Activated CD8-positive, alpha-beta memory T cell treated with anti-CD3 and anti-CD28 coated beads for 1 hour (primary cell): ENCODE data around the gene UBASH3B.
"Not testable (repeated sequence)": the region's sequence is repeated elsewhere in the genome, so short reads cannot be mapped to it uniquely, and the experiment has no call there.

ENCODE experiments used
- DNase-seq, 2 donors: peaks; one replicate each; pipeline ENCODE4 v3.0.0-alpha.2; 2020; ENCODE audit warnings: low read depth in 1 of 2; ENCODE audit errors: extremely low read depth in 1 of 2

UBASH3B gene

DNA sequence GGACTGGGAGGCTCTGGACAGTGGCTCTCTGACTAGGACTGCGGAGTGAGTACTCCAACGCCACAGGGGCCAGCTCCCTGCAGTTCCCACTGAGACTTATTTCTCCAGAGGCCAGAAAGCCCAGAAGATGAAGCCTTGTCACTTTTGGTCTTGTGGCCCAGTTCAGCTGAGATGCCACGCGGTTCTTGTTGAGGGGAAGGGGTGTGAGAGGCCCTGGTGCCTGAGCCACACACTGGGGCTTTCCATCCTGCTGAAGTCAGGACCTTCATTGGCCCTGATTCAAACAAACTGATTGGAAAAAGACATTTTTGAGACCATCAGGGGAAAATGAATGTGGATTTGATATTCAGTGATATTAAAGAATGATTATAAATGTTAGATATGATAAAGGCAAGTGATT is 73.6 kb downstream of the UBASH3B start:
- no peak for DNase-seq

DNA sequence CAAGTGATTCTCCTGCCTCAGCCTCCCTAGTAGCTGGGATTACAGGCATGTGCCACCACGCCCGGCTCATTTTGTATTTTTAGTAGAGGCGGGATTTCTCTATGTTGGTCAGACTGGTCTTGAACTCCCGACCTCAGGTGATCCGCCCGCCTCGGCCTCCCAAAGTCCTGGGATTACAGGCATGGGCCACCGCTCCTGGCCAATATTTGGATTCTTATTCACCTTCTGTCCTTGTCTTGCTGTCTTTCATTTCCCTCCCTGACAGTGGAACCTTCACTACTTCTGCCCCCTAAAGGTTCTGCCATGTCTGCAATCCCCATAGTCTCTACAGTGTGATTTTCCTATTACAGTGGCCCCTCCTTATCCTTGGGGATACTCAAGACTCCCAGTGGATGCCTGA is 75.2 kb downstream of the UBASH3B start:
- not testable (repeated sequence) for DNase-seq

DNA sequence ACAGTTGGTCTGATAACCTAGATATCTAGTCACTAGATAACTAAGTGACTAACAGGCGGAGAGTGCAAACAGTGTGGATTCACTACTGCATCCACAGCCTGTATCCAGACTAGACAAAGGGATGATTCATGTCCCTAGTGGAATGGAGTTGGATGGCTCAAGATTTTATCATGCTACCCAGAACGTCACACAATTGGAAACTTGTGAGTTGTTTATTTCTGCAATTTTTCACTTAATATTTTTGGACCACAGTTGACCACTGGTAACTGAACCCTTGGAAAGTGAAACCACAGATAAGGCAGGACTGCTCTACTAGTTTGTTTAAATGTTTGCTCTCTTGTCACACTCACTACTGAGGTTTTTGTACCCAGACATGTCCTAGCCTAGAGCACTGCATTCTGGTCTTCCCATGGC is 76.0 kb downstream of the UBASH3B start:
- no peak for DNase-seq

DNA sequence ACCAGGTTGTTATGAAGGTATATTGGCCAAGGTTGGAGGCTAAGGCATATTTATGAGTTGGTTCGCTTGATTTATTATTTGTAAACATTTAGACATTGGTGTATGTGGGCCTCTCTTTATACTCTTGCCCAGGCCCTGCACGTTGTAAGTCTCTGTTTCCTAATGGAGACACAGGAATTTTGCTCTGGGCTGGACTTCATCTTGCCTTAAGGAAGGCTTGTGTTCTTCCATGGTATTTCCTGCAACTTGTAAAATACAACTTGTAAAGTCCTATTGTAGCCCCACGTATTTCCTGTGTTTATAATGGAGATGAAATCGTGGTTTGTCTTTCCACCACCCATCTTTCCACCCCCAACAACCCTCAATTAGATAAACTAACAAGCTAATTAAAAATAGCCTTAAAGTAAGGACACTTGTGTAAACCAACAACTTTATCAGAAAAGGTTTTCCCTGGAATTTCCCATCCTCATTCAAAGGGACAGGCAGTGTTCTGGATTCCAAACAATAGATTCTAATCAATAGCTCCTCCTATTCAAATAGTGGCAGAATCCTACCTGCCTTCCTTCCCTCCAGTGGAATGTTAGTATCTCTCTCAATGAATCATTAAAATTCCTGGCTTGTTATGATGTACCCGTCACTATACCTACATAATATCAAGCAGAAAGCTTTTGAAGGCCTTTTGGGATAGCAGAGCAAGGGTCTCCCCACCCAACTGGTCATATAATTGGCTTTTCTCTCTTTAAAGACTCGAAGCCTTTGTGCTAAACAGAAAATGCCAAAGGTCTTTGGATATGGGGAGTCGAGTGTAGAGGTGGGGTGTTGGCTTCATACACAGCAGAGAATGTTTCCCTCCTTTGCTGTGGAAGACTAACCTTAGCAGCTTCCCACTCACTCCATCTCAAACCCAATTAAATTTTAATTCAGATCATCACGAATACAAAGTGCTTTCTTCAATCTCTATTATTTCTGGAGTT is 77.1 kb downstream of the UBASH3B start:
- no peak for DNase-seq

DNA sequence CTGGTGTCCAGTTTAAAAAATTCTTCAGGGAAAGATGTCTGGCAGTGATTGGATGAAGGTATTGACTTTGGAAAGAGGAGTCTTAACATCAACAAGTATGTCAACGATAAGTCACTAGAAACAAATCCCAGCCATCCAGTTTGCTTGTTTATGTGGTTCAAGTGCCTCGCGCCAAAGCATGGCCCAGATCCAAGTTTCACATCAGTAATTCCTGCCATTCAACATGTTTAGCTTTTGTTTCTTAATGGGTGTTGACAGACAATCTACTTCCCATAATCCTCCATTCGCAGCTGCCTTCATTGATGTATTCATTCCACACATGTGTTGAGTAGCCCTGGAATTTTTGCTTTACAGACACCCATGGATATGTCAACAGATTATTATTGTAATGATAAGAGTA is 77.8 kb downstream of the UBASH3B start:
- no peak for DNase-seq

DNA sequence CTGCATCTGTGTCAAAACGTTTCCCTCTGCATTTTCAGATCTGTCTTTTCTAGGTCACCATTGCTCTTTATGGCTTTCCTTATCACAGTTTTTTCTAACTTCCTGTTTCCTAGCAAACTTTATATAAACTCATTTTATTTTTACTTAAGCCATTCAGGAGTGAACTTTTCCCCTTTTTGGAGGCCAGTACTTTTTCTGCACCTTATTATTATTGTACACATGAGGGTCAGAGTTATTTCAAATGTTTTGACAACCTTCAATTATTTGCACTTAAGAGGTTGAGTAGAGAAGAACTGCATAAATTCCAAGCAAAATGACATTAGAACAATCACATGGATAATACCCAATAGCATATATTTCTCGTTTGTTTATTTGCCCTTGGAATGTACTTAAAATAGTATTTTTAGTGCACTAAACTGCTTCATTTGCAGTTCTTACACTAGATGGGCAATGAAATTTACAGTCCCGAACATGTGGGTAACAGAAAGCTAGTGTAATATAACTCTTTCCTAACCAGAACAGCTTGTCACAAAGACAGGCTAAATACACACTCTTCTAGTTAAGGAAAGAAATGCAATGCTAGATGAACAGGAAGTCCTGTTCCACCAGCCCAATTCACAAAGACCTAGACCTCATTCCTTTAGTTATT is 79.5 kb downstream of the UBASH3B start:
- no peak for DNase-seq

DNA sequence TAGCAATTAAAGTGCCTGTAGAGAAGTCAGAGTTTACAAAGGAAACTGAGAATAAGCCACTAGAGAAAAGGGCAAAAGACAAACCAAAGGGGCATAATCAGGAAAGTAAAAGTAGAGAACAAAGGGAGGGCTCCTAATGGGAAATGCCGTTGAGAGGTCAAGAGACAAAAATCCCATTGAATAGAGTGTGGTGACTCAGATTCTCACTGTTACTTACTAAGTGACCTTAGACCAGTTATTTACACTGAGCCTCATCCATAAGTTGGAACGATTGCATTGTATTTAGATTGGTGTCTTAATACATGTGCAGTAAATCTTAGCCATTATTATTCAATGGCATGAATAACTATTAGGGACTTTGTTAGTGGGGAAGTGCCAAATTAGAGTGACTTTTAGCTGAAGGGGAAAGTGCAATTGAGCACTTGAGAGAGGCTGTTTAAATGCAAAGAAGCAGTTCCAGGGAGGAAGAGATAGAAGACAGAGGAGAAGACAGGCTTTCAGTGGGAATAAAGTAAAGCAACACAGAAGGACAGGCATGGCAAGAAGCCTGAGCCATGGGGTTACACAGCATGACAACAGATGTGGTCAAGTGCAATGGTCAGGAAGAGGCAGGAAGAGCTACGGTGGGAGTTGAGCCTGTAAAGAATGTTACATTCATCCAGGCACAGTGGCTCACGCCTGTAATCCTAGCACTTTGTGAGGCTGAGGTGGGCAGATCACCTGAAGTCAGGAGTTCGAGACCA is 82.6 kb downstream of the UBASH3B start:
- no peak for DNase-seq

DNA sequence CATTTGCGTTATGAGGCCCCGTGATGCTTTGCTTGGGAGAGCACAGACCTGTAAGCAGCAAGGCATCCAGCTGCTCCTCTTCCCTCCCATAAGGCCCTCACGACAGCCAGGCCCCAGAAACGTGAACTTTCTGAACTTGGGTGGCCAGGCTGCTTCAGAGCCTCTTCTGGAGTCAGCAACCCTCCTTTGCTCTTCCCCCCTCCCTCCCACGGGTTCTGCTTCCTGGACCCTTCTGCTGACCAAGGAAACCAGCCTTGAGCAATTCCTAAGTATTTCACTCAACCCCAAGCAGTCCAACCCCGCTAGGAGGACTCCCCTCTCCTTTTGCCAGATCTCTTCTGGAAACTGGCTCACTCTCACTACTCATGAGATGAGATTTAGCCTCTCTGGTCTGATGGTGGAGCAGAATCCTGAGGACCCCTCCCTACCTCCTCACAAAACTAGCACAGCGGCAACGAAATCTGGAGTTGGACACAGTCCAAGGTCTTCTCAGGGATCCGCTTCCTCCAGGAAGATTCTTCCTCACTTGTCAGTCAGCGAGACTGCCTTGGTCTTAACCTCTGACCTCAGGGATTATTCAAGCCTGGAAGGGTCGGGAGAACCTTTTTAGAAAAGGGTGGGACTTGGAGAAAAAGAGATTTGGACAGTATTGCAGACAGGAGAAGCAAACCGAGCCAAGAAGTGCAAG is 86.2 kb downstream of the UBASH3B start:
- DNase-seq: no peak

DNA sequence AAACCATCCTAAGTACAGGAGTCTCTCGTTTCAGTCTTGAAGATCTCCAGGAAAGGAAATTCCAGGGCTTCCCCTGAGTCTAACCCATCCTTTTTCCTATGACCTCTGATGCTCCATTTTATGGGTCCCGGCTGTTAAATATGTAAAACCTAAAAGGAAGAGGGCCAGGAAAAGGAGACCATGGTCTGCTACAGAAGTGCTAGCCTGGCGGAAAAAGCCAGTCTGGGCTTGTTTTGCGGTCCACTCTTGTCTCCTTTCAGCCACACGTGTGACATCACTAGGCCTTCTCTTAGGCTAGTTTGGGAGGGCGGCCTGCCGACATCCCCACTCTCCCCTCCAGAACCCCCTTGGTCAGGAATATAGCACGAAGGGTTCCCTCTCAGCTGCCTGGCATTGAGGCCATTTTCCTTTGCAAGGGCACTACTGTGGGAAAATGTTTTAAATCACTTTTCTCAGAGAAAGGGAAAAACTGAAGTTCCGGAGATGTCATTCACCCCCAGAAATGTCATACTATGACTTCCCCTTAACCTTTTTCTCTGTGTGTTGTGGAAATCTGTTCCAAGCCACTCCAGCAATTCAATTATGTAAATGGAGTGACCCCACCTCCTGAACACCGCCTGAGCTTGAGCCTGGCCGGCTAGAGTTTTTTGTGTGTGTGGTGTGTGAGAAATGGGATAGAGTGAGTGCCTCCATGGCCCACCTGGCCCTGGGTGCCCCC is 86.9 kb downstream of the UBASH3B start:
- DNase-seq: no peak

DNA sequence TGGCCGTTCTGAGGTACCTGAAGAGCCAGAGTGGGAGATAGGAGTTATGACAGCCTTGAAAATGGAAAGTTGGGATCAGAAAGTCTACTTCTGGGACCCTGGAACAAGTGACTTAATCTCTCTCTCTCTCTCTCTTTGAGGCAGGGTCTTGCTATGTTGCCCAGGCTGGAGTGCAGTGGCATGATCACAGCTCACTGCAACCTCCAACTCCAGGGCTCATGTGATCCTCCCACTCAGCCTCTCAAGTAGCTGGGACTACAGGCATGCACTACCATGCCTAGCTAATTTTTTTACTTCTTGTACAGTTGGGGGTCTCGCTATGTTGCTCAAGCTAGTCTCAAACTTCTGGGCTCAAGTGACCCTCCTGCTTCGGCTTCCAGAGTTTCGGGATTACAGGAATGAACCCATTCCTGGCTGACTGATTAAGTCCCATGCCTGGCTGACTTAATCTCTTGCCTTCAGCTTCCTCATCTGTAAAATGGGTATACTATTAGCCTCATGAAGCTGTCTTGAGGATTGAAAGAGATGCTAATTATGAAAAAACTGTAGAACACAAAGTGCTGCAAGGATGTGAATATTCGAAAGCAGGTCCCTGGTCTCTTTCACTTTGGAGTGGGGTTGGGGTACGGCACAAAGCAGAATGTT is 87.7 kb downstream of the UBASH3B start:
- no peak for DNase-seq

DNA sequence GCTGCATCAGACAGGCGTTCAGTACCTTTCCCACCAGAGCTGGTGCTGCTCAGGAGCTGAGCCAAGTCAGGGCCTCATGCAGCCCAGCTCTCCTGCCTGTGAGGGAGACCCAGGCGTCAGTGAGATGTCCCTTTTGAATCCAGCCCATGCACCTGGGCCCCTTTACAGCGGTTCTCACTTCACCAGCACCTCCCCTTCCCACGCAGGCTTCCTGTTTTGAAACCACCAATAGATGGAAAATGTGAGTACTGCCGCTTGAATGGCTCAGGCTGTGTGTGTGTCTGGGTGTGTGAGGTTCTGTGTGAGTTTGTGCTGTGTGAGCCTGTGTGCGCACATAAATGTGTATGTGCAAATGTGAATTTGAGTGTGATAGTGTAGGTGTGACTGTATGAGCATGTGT is 88.4 kb downstream of the UBASH3B start:
- peak; percentile 53 for DNase-seq

DNA sequence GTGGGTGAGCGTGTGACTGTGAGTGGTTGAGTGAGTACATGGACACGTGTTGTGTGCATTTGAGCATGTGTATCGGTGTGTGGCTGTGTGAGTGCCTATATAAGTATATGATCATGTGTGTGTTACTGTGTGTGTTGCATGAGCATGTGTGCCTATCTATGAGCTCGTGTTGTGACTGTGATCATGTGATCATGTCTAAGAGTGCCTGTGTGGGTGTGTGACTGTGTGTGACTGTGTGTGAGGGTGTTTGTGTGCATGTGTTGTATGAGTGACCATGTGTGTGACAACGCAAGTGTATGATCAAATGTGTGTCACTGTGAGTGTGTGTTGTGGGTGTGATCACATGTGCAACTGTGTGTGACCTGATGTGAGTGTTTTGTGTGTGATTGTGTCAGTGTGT is 88.8 kb downstream of the UBASH3B start:
- DNase-seq: no peak

DNA sequence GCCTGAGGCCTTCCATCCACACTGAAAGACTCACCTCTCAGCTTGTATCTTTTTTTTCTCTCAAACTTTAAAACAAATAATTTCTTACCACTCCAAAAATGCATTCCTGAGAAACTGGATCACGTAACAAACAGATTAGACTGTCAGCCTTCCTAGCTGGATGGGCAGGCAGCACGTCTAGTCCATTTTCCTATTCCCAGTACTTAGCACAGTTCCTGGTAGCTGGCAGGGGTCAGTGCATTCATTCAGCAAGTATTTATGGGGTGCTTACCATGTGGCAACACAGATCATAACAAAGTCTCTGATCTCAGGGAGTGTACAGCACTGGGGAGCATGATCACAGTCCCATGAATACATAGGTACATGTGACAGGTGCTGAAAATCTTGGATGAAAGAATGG is 89.6 kb downstream of the UBASH3B start:
- DNase-seq: no peak

DNA sequence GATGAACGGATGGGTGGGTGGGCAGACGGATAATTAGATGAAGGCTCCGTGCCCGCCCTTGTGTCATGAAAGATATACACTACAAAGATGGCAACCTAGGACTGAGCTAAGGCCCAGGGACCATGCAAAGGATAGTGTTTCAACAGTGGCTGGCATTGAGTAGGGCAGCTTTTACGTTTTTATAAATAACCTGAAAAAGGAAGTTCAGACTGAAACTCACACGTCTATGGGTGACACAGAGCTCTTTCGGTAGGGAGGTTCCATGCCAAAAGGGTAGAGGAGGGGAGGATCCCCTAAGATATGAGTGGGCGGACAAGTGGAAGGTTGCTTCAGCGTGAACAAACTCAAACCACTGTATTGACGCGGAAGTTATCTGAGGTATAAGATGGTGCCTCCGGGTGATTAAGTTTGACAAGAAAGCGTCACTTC is 90.5 kb downstream of the UBASH3B start:
- DNase-seq: no peak

DNA sequence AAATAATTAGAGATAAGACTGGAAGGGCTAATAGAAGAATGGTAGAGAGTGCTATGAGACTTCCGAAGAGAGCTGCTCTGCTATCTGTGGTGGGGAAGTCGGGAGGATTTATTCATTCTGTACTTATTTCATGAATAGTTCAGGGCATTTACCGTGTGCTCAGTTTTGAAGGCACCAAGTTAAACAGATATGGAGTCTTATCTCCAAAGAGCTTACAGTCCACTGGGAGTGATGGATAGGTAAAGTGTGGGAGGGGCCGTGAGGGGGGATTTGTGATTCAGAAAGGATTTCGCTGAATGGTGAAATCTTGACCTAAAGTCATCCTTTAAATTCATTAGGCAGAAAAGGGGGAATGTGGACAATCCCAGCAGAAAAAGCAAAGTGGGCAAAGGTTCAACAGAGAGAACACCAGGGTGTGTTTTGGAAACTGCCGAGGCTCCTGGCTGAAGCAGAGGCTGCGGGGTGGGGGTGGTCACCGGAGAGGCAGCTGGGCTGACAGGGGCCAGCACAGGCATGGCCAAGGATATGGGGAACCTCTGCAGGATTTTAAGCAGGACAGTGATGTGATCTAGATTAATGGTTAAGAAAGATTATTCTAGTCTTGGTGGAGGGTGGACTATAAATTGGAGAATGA is 91.2 kb downstream of the UBASH3B start:
- DNase-seq: no peak

DNA sequence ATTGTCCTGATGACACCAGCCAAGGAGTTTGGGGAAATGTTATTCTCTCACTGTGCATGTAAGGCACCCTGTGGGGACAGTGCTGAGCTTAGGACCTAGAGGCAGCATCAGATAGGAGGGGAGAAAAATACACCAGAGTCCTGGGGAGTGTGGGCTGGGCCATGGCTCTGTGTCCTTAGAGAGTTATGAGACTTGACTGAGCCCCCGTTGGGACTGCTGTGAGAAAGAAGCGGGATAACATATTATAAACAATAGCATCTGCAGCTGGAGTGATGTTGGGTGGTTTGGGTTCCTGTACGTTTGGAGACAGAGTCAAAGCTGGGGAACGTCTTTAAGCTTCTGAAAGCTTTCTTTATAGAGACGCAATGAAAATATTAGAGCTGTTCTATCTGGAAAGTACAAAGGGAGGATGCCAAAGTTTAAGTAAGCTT is 91.8 kb downstream of the UBASH3B start:
- no peak for DNase-seq

DNA sequence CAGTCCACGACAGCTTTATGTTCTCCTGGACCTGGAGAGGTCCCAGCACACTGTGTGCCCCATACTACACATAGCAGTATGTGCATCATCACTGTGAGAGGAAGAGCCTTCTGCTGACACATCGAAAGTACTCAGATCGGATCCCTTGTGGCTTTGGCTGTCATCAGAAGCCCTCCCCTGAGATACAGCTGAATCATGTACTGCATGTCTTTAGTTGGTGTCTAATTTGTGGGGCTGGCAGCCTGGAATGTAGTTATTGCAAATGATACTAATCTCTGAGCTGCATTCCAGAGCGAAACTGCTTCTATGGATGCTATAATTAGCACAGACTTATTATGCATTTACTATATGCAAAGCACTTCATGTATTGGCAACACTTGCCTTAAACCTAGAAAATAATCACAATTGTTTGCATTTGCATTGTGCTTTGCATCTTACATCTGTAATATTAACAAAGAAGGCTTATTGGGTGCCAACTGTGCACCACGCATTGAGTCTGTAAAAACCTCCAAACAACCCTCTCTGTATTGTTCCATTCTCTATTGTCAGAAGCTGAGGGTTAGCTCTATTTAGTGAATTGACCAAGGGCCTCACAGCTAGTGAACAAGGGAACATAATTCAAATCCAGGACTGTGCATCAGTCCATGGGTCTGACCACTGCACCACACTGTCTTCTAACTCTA is 93.6 kb downstream of the UBASH3B start:
- DNase-seq: peak in 1 of 2 donors; percentile 29

DNA sequence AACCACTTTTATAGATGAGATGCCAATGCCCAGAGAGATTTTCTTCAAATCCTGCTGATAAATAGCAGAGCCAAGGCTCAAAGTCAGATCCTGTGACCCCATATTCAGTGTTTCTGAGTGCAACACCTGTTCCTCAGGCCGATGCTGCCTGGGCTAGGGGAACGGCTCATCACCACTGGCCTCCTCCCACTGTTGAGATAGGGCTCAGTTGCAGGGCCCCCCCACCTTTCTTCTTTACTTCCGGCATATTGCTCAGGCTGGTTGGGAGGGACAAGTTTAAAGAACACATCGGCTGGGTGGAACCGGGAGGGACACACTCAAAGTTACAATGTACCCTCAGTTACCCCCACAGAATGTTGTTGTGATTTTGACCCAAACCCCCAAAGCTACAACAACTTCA is 94.5 kb downstream of the UBASH3B start:
- DNase-seq: no peak
